ENCODE measurements around the gene CPEB3. TPM values are rescaled to one million over a fixed set of nuclear protein-coding genes. Genes with fewer than 3 reads are reported as not detected.

CPEB3 gene
- total RNA-seq, 1 experiment from 2014 or later, result 1.0 TPM

- no peak overlapping the region for H3K4ac ChIP-seq (ENCODE audit: low read depth, low read length)
Observed at GRCh38 chr10:92164036-92164696, 126.7 kb downstream of the CPEB3 start.

More at GRCh38 chr10:92164036-92164696, 126.7 kb downstream of the CPEB3 start:
- TF ChIP-seq CTCF (conservative IDR thresholded peaks at IDR 0.05), result no peak
- no peak overlapping the region for H3K4me3 Mint-ChIP-seq
- H2AFZ ChIP-seq (ENCODE audit: low read length), result no peak overlapping the region
- WGBS (ENCODE audit: extremely low coverage, insufficient read length, low lambda C conversion rate), result no CpG with 5 or more reads among the region's 5 CpGs
- H3K4me2 ChIP-seq (ENCODE audit: insufficient read depth, insufficient read length, low read length), result no peak overlapping the region
- no peak overlapping the region for H4K91ac ChIP-seq (ENCODE audit: insufficient read length, low read depth, low read length)
- H3K27me3 ChIP-seq (ENCODE audit: insufficient read depth, low read length), result no peaks in the 10 kb centered on the region
- no peaks in the 10 kb centered on the region for H3K79me1 ChIP-seq (ENCODE audit: insufficient read depth, low read depth, low read length, poor library complexity, severe bottlenecking)
- no peak overlapping the region for H2BK120ac ChIP-seq (ENCODE audit: low read depth, low read length, poor library complexity, severe bottlenecking)
- H2BK12ac ChIP-seq (ENCODE audit: insufficient read length, low read depth, low read length), result no peak overlapping the region
- DNase-seq, result no peak
- H3K18ac ChIP-seq (ENCODE audit: insufficient read length, low read depth, low read length), result no peak overlapping the region
- H2BK20ac ChIP-seq (ENCODE audit: low read depth, low read length, poor library complexity, severe bottlenecking), result no peak overlapping the region
- H3K36me3 Mint-ChIP-seq (ENCODE audit: insufficient read depth in 1 of 3, low read depth in 3 of 3), result peaks cover 0 to 8% (median 1%) of the 10 kb centered on the region in 3 experiments; a peak in 2 of 7 replicates
- no peak overlapping the region for H3T11ph ChIP-seq (ENCODE audit: low read length)
- H3K27ac ChIP-seq (ENCODE audit: insufficient read length, low read depth, low read length), result no peak overlapping the region
- no peaks in the 10 kb centered on the region for H4K20me1 ChIP-seq (ENCODE audit: control insufficient read depth, insufficient read depth, insufficient read length)
- H2BK15ac ChIP-seq (ENCODE audit: low read depth, low read length), result no peak overlapping the region
- no peak overlapping the region for H4K5ac ChIP-seq (ENCODE audit: insufficient read length, low read depth, low read length)
- no peak overlapping the region for H2AK5ac ChIP-seq (ENCODE audit: insufficient read length, low read length)
- no peaks in the 10 kb centered on the region for H3K27me3 Mint-ChIP-seq (ENCODE audit: low read depth)
- peaks cover 0 to 4% of the 10 kb centered on the region in 2 experiments; a peak in 1 of 4 replicates for H3K4me1 Mint-ChIP-seq
- no peak overlapping the region for H3K56ac ChIP-seq (ENCODE audit: insufficient read length, low read depth, low read length)
- H3K23ac ChIP-seq (ENCODE audit: insufficient read length, low read depth, low read length), result no peak overlapping the region
- H3K4me1 ChIP-seq (ENCODE audit: insufficient read depth, low read length), result no peaks in the 10 kb centered on the region
- no peak overlapping the region for H4K8ac ChIP-seq (replicated peaks; ENCODE audit: insufficient read length, low read depth, low read length)
- H3K27ac Mint-ChIP-seq, result no peak overlapping the region; a peak in 1 of 7 replicates
- no peaks in the 10 kb centered on the region for H3K9me3 ChIP-seq (ENCODE audit: control insufficient read depth, low read depth, low read length)
- H3K9ac ChIP-seq (ENCODE audit: extremely low read depth, insufficient read length, low read length), result no peak overlapping the region
- H2BK5ac ChIP-seq (ENCODE audit: insufficient read length, low read length), result no peak overlapping the region
- H3K14ac ChIP-seq (ENCODE audit: insufficient read depth, low read length), result no peak overlapping the region
- H3K23me2 ChIP-seq (ENCODE audit: insufficient read length, low read depth, low read length, poor library complexity, severe bottlenecking), result no peaks in the 10 kb centered on the region
- peaks cover 8 to 17% of the 10 kb centered on the region in 2 experiments; a peak in 4 of 5 replicates for H3K9me3 Mint-ChIP-seq
- H3K79me2 ChIP-seq (ENCODE audit: insufficient read depth, low read length), result no peaks in the 10 kb centered on the region
